ENCODE results near the gene CLASRP.

Gene CLASRP

GRCh38 chr19:45016388-45017314, 22.2 kb upstream of the CLASRP start:
- peaks cover under 1% of the 10 kb centered on the region for H3K36me3 Mint-ChIP-seq (ENCODE audit: low read depth)
- H3K4me1 Mint-ChIP-seq = peaks cover 10% of the 10 kb centered on the region
- H3K27ac Mint-ChIP-seq = no peak overlapping the region
- peak overlapping the region in 1 of 3 experiments; percentile 57 for H3K4me3 Mint-ChIP-seq
- H3K9me3 Mint-ChIP-seq = no peaks in the 10 kb centered on the region
- no peaks in the 10 kb centered on the region for H3K27me3 Mint-ChIP-seq (ENCODE audit: low read depth)
- TF ChIP-seq CTCF (IDR thresholded peaks at IDR 0.05; ENCODE audit: unreplicated experiment in 3 of 3) = peak; percentile 47 to 56 (median 48)

DNA sequence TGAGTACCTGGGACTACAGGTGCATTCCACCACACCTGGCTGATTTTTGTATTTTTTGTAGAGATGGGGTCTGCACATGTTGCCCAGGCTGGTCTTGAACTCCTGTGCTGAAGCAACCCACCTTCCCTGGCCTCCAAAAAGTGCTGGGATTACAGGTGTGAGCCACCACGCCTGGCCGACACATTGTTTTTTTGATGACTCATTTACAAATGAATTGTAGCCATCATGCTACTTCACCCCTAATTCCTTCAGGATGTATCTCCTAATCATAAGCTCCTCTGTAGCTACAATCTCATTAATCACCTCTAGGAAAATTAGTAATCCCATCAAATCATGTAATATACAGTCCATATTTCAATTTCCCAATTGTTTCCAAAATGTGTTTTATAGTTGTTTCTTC, 19.7 kb upstream of the CLASRP start:
- Mint-ChIP-seq H3K27me3 (ENCODE audit: low read depth) (no peaks in the 10 kb centered on the region), H3K27ac (no peak overlapping the region), H3K9me3 (no peaks in the 10 kb centered on the region), H3K36me3 (ENCODE audit: low read depth) (no peaks in the 10 kb centered on the region), H3K4me3 (no peak overlapping the region), H3K4me1 (peaks cover 10% of the 10 kb centered on the region)
- TF ChIP-seq CTCF (IDR thresholded peaks at IDR 0.05; ENCODE audit: unreplicated experiment in 3 of 3) = no peak

GRCh38 chr19:45020071-45020470, 18.8 kb upstream of the CLASRP start:
- Mint-ChIP-seq H3K27me3 (ENCODE audit: low read depth) (no peaks in the 10 kb centered on the region), H3K4me1 (peaks cover 10% of the 10 kb centered on the region), H3K36me3 (ENCODE audit: low read depth) (no peaks in the 10 kb centered on the region), H3K4me3 (no peak overlapping the region), H3K27ac (no peak overlapping the region), H3K9me3 (no peaks in the 10 kb centered on the region)
- TF ChIP-seq CTCF (IDR thresholded peaks at IDR 0.05; ENCODE audit: unreplicated experiment in 3 of 3) = no peak

GRCh38 chr19:45021971-45022370, 16.9 kb upstream of the CLASRP start:
- Mint-ChIP-seq H3K27me3 (ENCODE audit: low read depth) (no peaks in the 10 kb centered on the region), H3K9me3 (no peaks in the 10 kb centered on the region), H3K4me1 (peaks cover under 1% of the 10 kb centered on the region), H3K4me3 (no peak overlapping the region), H3K27ac (no peak overlapping the region), H3K36me3 (ENCODE audit: low read depth) (no peaks in the 10 kb centered on the region)
- no peak for TF ChIP-seq CTCF (IDR thresholded peaks at IDR 0.05; ENCODE audit: unreplicated experiment in 3 of 3)

DNA sequence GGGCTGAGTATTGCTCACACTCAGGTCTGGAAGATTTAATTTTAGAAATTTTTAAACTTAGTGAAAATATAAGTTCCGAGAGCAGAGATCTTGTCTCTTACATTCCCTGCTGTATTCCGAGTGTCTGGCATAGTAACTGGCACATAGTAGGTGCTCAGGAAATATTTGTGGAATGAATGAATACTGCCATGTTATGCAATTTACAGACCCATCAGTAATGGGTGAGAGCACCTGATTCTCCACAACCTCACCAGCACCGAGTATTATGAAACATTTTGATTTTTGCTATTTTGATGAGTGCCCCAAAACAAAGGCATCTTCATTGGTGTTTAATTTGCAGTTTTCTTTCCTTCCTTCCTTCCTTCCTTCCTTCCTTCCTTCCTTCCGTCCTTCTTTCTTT, 15.8 kb upstream of the CLASRP start:
- Mint-ChIP-seq H3K27me3 (ENCODE audit: low read depth) (no peaks in the 10 kb centered on the region), H3K4me1 (no peaks in the 10 kb centered on the region), H3K4me3 (no peak overlapping the region), H3K36me3 (ENCODE audit: low read depth) (peaks cover 3% of the 10 kb centered on the region), H3K27ac (no peak overlapping the region), H3K9me3 (no peaks in the 10 kb centered on the region)
- TF ChIP-seq CTCF (IDR thresholded peaks at IDR 0.05; ENCODE audit: unreplicated experiment in 3 of 3) = no peak

GRCh38 chr19:45025264-45025663, 13.6 kb upstream of the CLASRP start:
- Mint-ChIP-seq H3K4me3 (no peak overlapping the region), H3K27ac (no peak overlapping the region), H3K9me3 (no peaks in the 10 kb centered on the region), H3K36me3 (ENCODE audit: low read depth) (peaks cover 6% of the 10 kb centered on the region), H3K4me1 (no peaks in the 10 kb centered on the region), H3K27me3 (ENCODE audit: low read depth) (no peaks in the 10 kb centered on the region)
- no peak for TF ChIP-seq CTCF (IDR thresholded peaks at IDR 0.05; ENCODE audit: unreplicated experiment in 3 of 3)
